Karpas-422 (cell line): ENCODE data around the gene DISC1. TPM values are rescaled to one million over a fixed set of nuclear protein-coding genes. Genes with fewer than 3 reads are reported as not detected.
"Not testable (repeated sequence)": the region's sequence is repeated elsewhere in the genome, so short reads cannot be mapped to it uniquely, and the experiment has no call there.

Source experiments
- DNase-seq: peaks from one replicate; pipeline ENCODE4 v3.0.0-alpha.2; 2015
- H2AFZ ChIP-seq: fragments of 200-600 bp; sonication (generic); 2 replicates; pipeline ENCODE4 v1.6.1; 2014; ENCODE audit warnings: antibody characterized with exemption, low read length, mixed read lengths
- H3K27ac ChIP-seq: fragments of 200-600 bp; sonication (generic); 2 replicates; pipeline ENCODE4 v1.5.1; 2014; ENCODE audit warnings: mild to moderate bottlenecking, low read length, moderate library complexity
- H3K27me3 ChIP-seq: fragments of 200-600 bp; sonication (generic); 2 replicates; pipeline ENCODE4 v1.6.1; 2014; ENCODE audit warnings: low read length, mixed read lengths
- H3K36me3 ChIP-seq: fragments of 200-600 bp; sonication (generic); 2 replicates; pipeline ENCODE4 v1.6.1; 2014; ENCODE audit warnings: low read length, mixed read lengths; ENCODE audit not compliant: insufficient read depth
- H3K4me1 ChIP-seq: fragments of 200-600 bp; sonication (generic); 2 replicates; pipeline ENCODE4 v1.6.1; 2014; ENCODE audit warnings: mild to moderate bottlenecking, low read length, mixed read lengths
- H3K4me2 ChIP-seq: fragments of 200-600 bp; sonication (generic); 2 replicates; pipeline ENCODE4 v1.6.1; 2014; ENCODE audit warnings: low read length, low read depth, mild to moderate bottlenecking; ENCODE audit not compliant: poor library complexity, severe bottlenecking
- H3K4me3 ChIP-seq: fragments of 200-600 bp; sonication (generic); 2 replicates; pipeline ENCODE4 v1.5.1; 2014; ENCODE audit warnings: mild to moderate bottlenecking, antibody characterized with exemption, low read length, mixed read lengths
- H3K79me2 ChIP-seq: fragments of 200-600 bp; sonication (generic); 2 replicates; pipeline ENCODE4 v1.6.1; 2014; ENCODE audit warnings: mild to moderate bottlenecking, low read length, mixed read lengths
- H3K9ac ChIP-seq: fragments of 200-600 bp; sonication (generic); 2 replicates; pipeline ENCODE4 v1.6.0; 2014; ENCODE audit warnings: low read length
- H3K9me2 ChIP-seq: fragments of 200-600 bp; sonication (generic), shearing (Covaris generic); replicated peaks from 2 replicates; pipeline ENCODE4 v1.6.0; 2014; ENCODE audit warnings: mild to moderate bottlenecking, low read length, moderate library complexity; ENCODE audit not compliant: insufficient read depth
- H3K9me3 ChIP-seq: fragments of 300-700, 200-600 bp; sonication (generic); 2 replicates; pipeline ENCODE4 v1.6.1; 2014; ENCODE audit warnings: low read length, mixed read lengths
- H4K20me1 ChIP-seq: fragments of 200-600 bp; sonication (generic); 2 replicates; pipeline ENCODE4 v1.6.1; 2014; ENCODE audit warnings: mild to moderate bottlenecking, antibody characterized with exemption, low read length, low read depth; ENCODE audit not compliant: insufficient read depth
- total RNA-seq: library from RNA; depleted of rRNA; stranded (reverse); fragments of >200 nt; shearing (Covaris generic); gene quantifications from 2 replicates; pipeline ENCODE4 v1.2.3, GENCODE V29; 2014; ENCODE audit warnings: low replicate concordance

The DISC1 gene
- total RNA-seq, 1 experiment from 2014 or later, result 6.4 TPM

DNA sequence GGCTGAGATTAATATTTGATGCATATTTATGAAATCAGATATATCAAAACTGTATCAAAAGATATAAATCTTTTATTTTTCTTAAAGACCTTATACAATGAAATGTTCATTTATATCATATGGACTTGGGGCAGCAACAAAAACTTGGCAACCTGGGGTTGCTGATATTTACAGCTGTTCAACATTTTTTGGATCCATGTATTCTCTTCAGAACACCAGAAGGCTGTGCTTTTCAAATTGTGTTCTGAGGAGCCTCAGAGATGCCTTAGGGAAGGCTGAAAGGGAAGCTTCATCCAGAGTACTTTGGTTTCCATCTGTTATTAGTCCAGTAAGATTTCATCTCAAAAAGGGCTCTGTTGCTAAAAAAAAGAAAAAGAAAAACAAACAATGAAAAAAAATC lies 94.8 kb downstream of the DISC1 start:
- no peak overlapping the region for H3K4me3 ChIP-seq
- no peak overlapping the region for H2AFZ ChIP-seq
- no peaks in the 10 kb centered on the region for H3K79me2 ChIP-seq
- no peaks in the 10 kb centered on the region for H3K9me2 ChIP-seq
- no peaks in the 10 kb centered on the region for H3K36me3 ChIP-seq
- peaks cover 22% of the 10 kb centered on the region for H3K4me1 ChIP-seq
- H3K9me3 ChIP-seq, result no peaks in the 10 kb centered on the region
- H3K4me2 ChIP-seq, result no peak overlapping the region
- no peak for DNase-seq
- H3K27me3 ChIP-seq, result no peaks in the 10 kb centered on the region
- H3K27ac ChIP-seq, result no peak overlapping the region
- H4K20me1 ChIP-seq, result no peaks in the 10 kb centered on the region
- no peak overlapping the region for H3K9ac ChIP-seq

GRCh38 chr1:231722356-231722755 lies 95.8 kb downstream of the DISC1 start:
- Histone ChIP-seq H3K27ac (no peak overlapping the region), H3K9ac (no peak overlapping the region), H3K4me1 (peaks cover 22% of the 10 kb centered on the region), H3K4me3 (no peak overlapping the region), H3K36me3 (no peaks in the 10 kb centered on the region), H3K79me2 (no peaks in the 10 kb centered on the region), H3K27me3 (no peaks in the 10 kb centered on the region), H3K4me2 (no peak overlapping the region), H4K20me1 (no peaks in the 10 kb centered on the region), H2AFZ (no peak overlapping the region), H3K9me3 (no peaks in the 10 kb centered on the region), H3K9me2 (no peaks in the 10 kb centered on the region)
- DNase-seq, result no peak

GRCh38 chr1:231723146-231723545 lies 96.6 kb downstream of the DISC1 start:
- no peaks in the 10 kb centered on the region for H3K36me3 ChIP-seq
- no peak overlapping the region for H3K4me3 ChIP-seq
- DNase-seq, result no peak
- H3K79me2 ChIP-seq, result no peaks in the 10 kb centered on the region
- H3K27me3 ChIP-seq, result no peaks in the 10 kb centered on the region
- no peak overlapping the region for H2AFZ ChIP-seq
- no peaks in the 10 kb centered on the region for H3K9me2 ChIP-seq
- no peak overlapping the region for H3K27ac ChIP-seq
- no peak overlapping the region for H3K9ac ChIP-seq
- H3K4me1 ChIP-seq, result peaks cover 22% of the 10 kb centered on the region
- no peaks in the 10 kb centered on the region for H4K20me1 ChIP-seq
- no peaks in the 10 kb centered on the region for H3K9me3 ChIP-seq
- H3K4me2 ChIP-seq, result no peak overlapping the region

GRCh38 chr1:231724041-231724440 lies 97.5 kb downstream of the DISC1 start:
- Histone ChIP-seq H3K27me3 (no peaks in the 10 kb centered on the region), H3K27ac (no peak overlapping the region), H3K79me2 (no peaks in the 10 kb centered on the region)

DNA sequence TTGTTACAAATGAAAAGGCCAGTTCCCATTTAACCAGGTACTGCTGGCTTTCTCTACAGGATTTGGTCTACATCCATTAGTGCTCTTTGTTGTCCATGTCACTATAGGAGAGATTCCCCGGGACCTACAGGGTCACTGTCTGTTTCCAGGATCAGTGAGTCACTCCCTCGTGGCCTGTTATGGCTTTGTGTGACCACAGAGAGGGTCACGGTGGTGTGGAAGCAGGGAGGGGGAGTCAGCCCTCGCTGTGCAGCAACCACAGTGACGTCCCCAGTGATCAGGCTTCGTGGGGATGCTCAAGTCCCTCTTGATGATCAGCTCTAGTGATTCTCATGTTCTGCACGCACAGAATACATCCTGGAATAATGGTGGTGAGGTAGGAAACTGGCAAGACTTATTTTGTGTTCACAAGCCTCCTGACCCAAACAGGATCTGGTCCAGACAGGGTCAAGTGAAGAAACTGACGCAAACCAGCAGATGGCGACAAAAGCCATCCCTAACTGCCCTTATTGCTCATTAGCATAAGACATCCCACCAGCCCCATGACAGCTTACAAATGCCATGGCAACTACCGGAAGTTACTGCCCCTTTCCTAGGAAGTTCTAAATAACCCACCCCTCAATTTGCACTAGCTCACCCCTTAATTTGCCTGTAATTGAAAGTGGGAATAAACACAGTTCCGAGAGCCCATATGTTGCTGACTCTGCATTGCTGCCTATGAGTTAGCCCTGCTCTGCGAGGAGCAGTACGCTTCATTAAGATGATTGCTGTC lies 98.5 kb downstream of the DISC1 start:
- Histone ChIP-seq H3K27ac (no peak overlapping the region), H4K20me1 (no peaks in the 10 kb centered on the region), H3K79me2 (no peaks in the 10 kb centered on the region), H3K4me2 (no peak overlapping the region), H3K36me3 (no peaks in the 10 kb centered on the region), H3K9me2 (no peaks in the 10 kb centered on the region), H3K9ac (no peak overlapping the region), H3K4me3 (no peak overlapping the region), H2AFZ (peak overlapping the region; percentile 27; the same call in 1 of the 2 replicates), H3K9me3 (no peaks in the 10 kb centered on the region), H3K27me3 (no peaks in the 10 kb centered on the region), H3K4me1 (peaks cover 22% of the 10 kb centered on the region)
- peak; percentile 90 for DNase-seq

More at GRCh38 chr1:231724041-231724440, 97.5 kb downstream of the DISC1 start:
- Histone ChIP-seq H3K9me2 (no peaks in the 10 kb centered on the region), H3K4me2 (peak overlapping the region; percentile 39), H2AFZ (no peak overlapping the region), H3K4me3 (0 out of 2 replicates have a peak overlapping the region, but pooled peaks have one; percentile 4), H4K20me1 (no peaks in the 10 kb centered on the region), H3K4me1 (peaks cover 22% of the 10 kb centered on the region), H3K36me3 (no peaks in the 10 kb centered on the region), H3K9me3 (no peaks in the 10 kb centered on the region), H3K9ac (no peak overlapping the region)
- DNase-seq, result peak; percentile 67

DNA sequence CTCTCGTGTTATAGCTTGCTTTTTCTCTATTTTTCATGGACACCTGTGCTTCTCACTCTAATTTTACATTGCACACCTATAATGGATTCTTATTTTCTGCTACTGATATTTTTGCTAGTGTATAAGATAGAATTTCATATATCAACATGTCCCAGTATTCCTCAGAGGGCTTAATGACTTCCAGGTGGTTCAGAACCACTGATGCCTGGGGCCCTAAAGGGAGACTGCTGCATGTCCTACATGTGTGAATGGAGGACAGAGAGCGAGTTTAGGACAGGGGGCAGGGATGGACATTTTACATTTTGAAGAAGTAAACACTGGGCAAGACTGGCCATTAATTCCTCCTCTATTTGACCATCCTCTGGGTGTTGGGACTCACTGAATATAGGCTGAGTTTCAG lies 100.6 kb downstream of the DISC1 start:
- H3K79me2 ChIP-seq, result no peaks in the 10 kb centered on the region
- H3K4me2 ChIP-seq, result no peak overlapping the region
- H3K36me3 ChIP-seq, result no peaks in the 10 kb centered on the region
- no peaks in the 10 kb centered on the region for H3K9me2 ChIP-seq
- no peak for DNase-seq
- H3K9ac ChIP-seq, result no peak overlapping the region
- peaks cover 20% of the 10 kb centered on the region for H3K4me1 ChIP-seq
- no peaks in the 10 kb centered on the region for H3K27me3 ChIP-seq
- H4K20me1 ChIP-seq, result no peaks in the 10 kb centered on the region
- H3K9me3 ChIP-seq, result no peaks in the 10 kb centered on the region
- no peak overlapping the region for H3K27ac ChIP-seq
- no peak overlapping the region for H2AFZ ChIP-seq
- no peak overlapping the region for H3K4me3 ChIP-seq

DNA sequence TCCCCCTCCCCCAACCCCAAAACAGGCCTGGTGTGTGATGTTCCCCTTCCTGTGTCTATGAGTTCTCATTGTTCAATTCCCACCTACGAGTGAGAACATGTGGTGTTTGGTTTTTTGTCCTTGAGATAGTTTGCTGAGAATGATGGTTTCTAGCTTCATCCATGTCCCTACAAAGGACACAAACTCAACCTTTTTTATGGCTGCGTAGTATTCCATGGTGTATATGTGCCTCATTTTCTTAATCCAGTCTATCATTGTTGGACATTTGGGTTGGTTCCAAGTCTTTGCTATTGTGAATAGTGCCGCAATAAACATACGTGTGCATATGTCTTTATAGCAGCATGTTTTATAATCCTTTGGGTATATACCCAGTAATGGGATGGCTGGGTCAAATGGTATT lies 102.4 kb downstream of the DISC1 start:
- H3K4me1 ChIP-seq, result peaks cover 13% of the 10 kb centered on the region
- H3K79me2 ChIP-seq, H3K27ac ChIP-seq, H2AFZ ChIP-seq, H4K20me1 ChIP-seq, H3K27me3 ChIP-seq, H3K9me3 ChIP-seq, H3K4me2 ChIP-seq, DNase-seq, H3K9ac ChIP-seq, H3K36me3 ChIP-seq, H3K9me2 ChIP-seq, H3K4me3 ChIP-seq: not testable (repeated sequence)

DNA sequence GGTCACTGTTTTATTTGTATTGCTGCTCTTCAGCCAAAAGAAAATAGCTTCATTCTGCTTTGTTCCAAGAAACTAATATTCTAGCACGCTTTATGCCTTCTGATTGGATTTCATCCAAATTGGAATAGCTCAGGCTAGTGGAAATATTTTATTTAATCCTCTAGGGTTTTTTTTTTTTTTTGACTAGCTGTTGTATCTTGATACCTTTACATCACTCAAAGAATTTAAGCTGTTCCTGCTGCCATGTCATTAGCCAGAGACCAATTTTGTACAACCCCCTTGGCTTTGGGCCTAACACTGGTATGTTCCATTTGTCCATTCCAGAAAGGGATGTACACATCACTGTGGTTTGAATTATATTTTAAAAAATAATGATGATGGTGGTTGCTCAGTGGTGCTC lies 103.0 kb downstream of the DISC1 start:
- no peaks in the 10 kb centered on the region for H3K9me2 ChIP-seq
- H3K4me2 ChIP-seq, result no peak overlapping the region
- DNase-seq, result no peak
- H2AFZ ChIP-seq, result no peak overlapping the region
- no peak overlapping the region for H3K27ac ChIP-seq
- no peak overlapping the region for H3K4me3 ChIP-seq
- no peaks in the 10 kb centered on the region for H3K36me3 ChIP-seq
- H3K9me3 ChIP-seq, result no peaks in the 10 kb centered on the region
- H3K4me1 ChIP-seq, result peaks cover 8% of the 10 kb centered on the region
- H3K79me2 ChIP-seq, result no peaks in the 10 kb centered on the region
- no peaks in the 10 kb centered on the region for H3K27me3 ChIP-seq
- no peak overlapping the region for H3K9ac ChIP-seq
- no peaks in the 10 kb centered on the region for H4K20me1 ChIP-seq
